ENCODE data around the gene ZSCAN1. TPM values are rescaled to one million over a fixed set of nuclear protein-coding genes. Genes with fewer than 3 reads are reported as not detected.

ZSCAN1 gene
- total RNA-seq, 4 donors from 2014 or later, result 1.5 TPM; not detected in 3

DNA sequence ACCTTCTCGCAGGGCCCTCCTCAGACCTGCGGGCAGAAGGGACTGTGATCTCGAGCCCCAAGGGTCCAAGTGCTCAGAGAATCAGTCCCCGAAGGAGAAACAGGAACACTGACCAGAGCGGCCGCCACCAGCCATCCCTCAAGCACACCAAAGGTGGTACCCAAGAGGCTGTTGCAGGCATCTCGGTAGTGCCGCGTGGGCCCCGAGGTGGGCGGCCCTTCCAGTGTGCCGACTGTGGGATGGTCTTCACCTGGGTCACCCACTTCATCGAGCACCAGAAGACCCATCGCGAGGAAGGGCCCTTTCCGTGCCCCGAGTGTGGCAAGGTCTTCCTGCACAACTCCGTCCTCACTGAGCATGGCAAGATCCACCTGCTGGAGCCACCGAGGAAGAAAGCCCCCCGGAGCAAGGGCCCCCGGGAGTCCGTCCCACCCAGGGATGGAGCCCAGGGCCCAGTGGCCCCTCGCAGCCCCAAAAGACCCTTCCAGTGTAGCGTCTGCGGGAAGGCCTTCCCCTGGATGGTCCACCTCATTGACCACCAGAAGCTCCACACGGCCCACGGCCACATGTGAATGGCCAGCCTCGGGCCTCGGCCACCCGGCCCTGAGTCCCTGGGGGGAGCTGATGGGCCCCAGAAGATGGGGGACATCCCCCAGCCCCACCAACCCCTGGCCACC is 19.8 kb downstream of the ZSCAN1 start:
- peaks cover 0 to 71% (median 9%) of the 10 kb centered on the region in 4 donors for H3K9me3 ChIP-seq
- no peaks in the 10 kb centered on the region for H3K36me3 ChIP-seq
- H3K27me3 ChIP-seq, result no peaks in the 10 kb centered on the region
- 94% methylated on average over 12 to 20 of the region's 30 CpGs for WGBS, 2 donors
- no peak for TF ChIP-seq EP300 (IDR thresholded peaks at IDR 0.05)
- TF ChIP-seq CTCF (IDR thresholded peaks at IDR 0.05), result no peak
- TF ChIP-seq POLR2A (IDR thresholded peaks at IDR 0.05), result no peak
- no peak overlapping the region for H3K4me3 ChIP-seq
- no peak overlapping the region for H3K27ac ChIP-seq
- H3K4me1 ChIP-seq, result peaks cover 0 to 4% (median 0%) of the 10 kb centered on the region in 4 donors
- DNase-seq (ENCODE audit: low spot score in 2 of 2), result no peak

- no peaks in the 10 kb centered on the region for H3K36me3 ChIP-seq
- H3K4me1 ChIP-seq, result peaks cover 0 to 12% (median 0%) of the 10 kb centered on the region in 4 donors
- H3K4me3 ChIP-seq, result peak overlapping the region in 1 of 4 donors; percentile 36
- H3K9me3 ChIP-seq, result peaks cover 0 to 66% (median 2%) of the 10 kb centered on the region in 4 donors
- peak overlapping the region in 2 of 4 donors; percentile 36 to 48 for H3K27ac ChIP-seq
- 18 to 35% methylated on average over 36 to 37 of the region's 37 CpGs for WGBS, 2 donors
- no peak for TF ChIP-seq CTCF (IDR thresholded peaks at IDR 0.05)
- no peak for TF ChIP-seq POLR2A (IDR thresholded peaks at IDR 0.05)
- TF ChIP-seq EP300 (IDR thresholded peaks at IDR 0.05), result no peak
- no peaks in the 10 kb centered on the region for H3K27me3 ChIP-seq
- no peak for DNase-seq (ENCODE audit: low spot score in 2 of 2)
Measured at GRCh38 chr19:58054901-58055874, 21.4 kb downstream of the ZSCAN1 start.

- TF ChIP-seq EP300 (IDR thresholded peaks at IDR 0.05), result no peak
- TF ChIP-seq POLR2A (IDR thresholded peaks at IDR 0.05), result no peak
- TF ChIP-seq CTCF (IDR thresholded peaks at IDR 0.05), result no peak
- no peak overlapping the region for H3K4me3 ChIP-seq
- no peaks in the 10 kb centered on the region for H3K27me3 ChIP-seq
- DNase-seq (ENCODE audit: low spot score in 2 of 2), result no peak
- WGBS, 2 donors, result 96 to 100% methylated on average over 1 to 8 of the region's 8 CpGs
- H3K9me3 ChIP-seq, result peaks cover 0 to 64% (median 1%) of the 10 kb centered on the region in 4 donors
- no peak overlapping the region for H3K27ac ChIP-seq
- H3K4me1 ChIP-seq, result peaks cover 0 to 13% (median 0%) of the 10 kb centered on the region in 4 donors
- peaks cover 0 to 4% (median 0%) of the 10 kb centered on the region in 3 donors for H3K36me3 ChIP-seq
Measured at GRCh38 chr19:58056261-58056660, 22.4 kb downstream of the ZSCAN1 start.

GRCh38 chr19:58056861-58057260 is 23.0 kb downstream of the ZSCAN1 start:
- H3K27me3 ChIP-seq, result no peaks in the 10 kb centered on the region
- TF ChIP-seq EP300 (IDR thresholded peaks at IDR 0.05) (no peak), POLR2A (IDR thresholded peaks at IDR 0.05) (no peak), CTCF (IDR thresholded peaks at IDR 0.05) (no peak)
- WGBS, 2 donors, result 89 to 95% methylated on average over 8 of the region's 8 CpGs
- H3K4me1 ChIP-seq, result peaks cover 0 to 13% (median 0%) of the 10 kb centered on the region in 4 donors
- no peak overlapping the region for H3K4me3 ChIP-seq
- no peak overlapping the region for H3K27ac ChIP-seq
- peaks cover 0 to 10% (median 0%) of the 10 kb centered on the region in 3 donors for H3K36me3 ChIP-seq
- peaks cover 0 to 64% (median 1%) of the 10 kb centered on the region in 4 donors for H3K9me3 ChIP-seq
- DNase-seq (ENCODE audit: low spot score in 2 of 2), result no peak

All from tibial nerve (tissue), 4 donors.